Mucosa of descending colon (tissue), 3 donors: ENCODE data around the gene TMPRSS6. TPM values are rescaled to one million over a fixed set of nuclear protein-coding genes. Genes with fewer than 3 reads are reported as not detected.

Experiments used
- ATAC-seq: fragments of 200-7000 bp; cut with Tn5 transposase; one replicate; pipeline ENCODE4 v1.9.1; 2020; ENCODE audit warnings: mild to moderate bottlenecking, moderate library complexity
- DNase-seq, 3 donors: peaks; one replicate each; pipeline ENCODE4 v3.0.0-alpha.2; 2020
- H3K36me3 ChIP-seq: fragments of 200-600 bp; one replicate; pipeline ENCODE4 v1.8.0; 2021; ENCODE audit warnings: low read depth, mild to moderate bottlenecking
- H3K4me1 ChIP-seq: fragments of 200-600 bp; one replicate; pipeline ENCODE4 v1.8.0; 2021; ENCODE audit warnings: low read depth, mild to moderate bottlenecking
- H3K4me3 ChIP-seq: fragments of 200-600 bp; one replicate; pipeline ENCODE4 v1.8.0; 2021; ENCODE audit warnings: mild to moderate bottlenecking
- H3K9me3 ChIP-seq: fragments of 200-600 bp; one replicate; pipeline ENCODE4 v1.8.0; 2021; ENCODE audit warnings: mild to moderate bottlenecking
- CTCF ChIP-seq: fragments of 200-600 bp; IDR thresholded peaks from one replicate; pipeline ENCODE4 v1.8.0; 2022; ENCODE audit warnings: antibody characterized with exemption, mild to moderate bottlenecking
- intact Hi-C, 2 donors: fragments of 100-400 bp; cut with DNase I in 1 of 2; cut with micrococcal nuclease in 1 of 2; formaldehyde crosslinking; loops; one replicate each; pipeline versions ENCODE4 v1.11.0 to v1.11.1; 2022; cut with DNase I, micrococcal nuclease
- total RNA-seq, 3 donors: library from RNA; stranded (reverse); fragmentation: NEBNext Ultra II Directional in 2 of 3; extraction: Animal tissue kit (Norgen Biotek cat#: 25700) in 2 of 3; gene quantifications; one replicate each; pipeline versions ENCODE4 v1.2.1 to v1.2.4, GENCODE V29; 2021 to 2023
- donor health status: DM: no; HTN: no; CAD: no; lungs with moderate emphysema.
- donor health status: DM: no; HTN: no; CAD: no.
- donor health status: DM: no; HTN: yes; CAD: no.

Gene TMPRSS6
- total RNA-seq, 3 donors from 2014 or later = 0.29 to 0.46 TPM; not detected in 1

DNA sequence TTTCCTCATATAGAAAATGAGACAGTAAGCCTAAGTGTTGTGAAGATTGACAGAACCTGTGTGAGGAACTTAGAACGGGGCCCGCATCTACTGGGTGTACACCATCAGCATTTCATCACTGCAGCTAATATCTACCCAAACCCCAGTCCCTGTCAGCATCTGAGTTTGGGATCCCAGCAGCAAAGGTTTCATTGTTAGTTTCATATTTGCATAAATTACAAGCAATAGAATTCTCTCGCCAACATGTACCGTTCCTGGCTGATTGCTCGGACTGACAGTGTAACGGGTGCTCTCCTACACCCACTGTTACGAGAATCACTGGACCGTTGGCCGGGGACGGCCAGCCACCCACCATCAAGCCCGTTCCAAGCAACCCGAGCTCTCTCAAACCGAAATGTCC is 10.4 kb upstream of the TMPRSS6 start:
- intact Hi-C loops = no loop called here
- Histone ChIP-seq H3K4me1 (no peaks in the 10 kb centered on the region), H3K9me3 (no peaks in the 10 kb centered on the region), H3K36me3 (no peaks in the 10 kb centered on the region), H3K4me3 (no peak overlapping the region)
- TF ChIP-seq CTCF = no peak
- DNase-seq = no peak
- no peak for ATAC-seq

- Histone ChIP-seq H3K4me1 (no peaks in the 10 kb centered on the region), H3K9me3 (no peaks in the 10 kb centered on the region), H3K36me3 (no peaks in the 10 kb centered on the region), H3K4me3 (no peak overlapping the region)
- intact Hi-C loops = no loop called here
- no peak for TF ChIP-seq CTCF
- DNase-seq (no peak), ATAC-seq (no peak)
Measured at GRCh38 chr22:37118083-37118482, 8.6 kb upstream of the TMPRSS6 start.

DNA sequence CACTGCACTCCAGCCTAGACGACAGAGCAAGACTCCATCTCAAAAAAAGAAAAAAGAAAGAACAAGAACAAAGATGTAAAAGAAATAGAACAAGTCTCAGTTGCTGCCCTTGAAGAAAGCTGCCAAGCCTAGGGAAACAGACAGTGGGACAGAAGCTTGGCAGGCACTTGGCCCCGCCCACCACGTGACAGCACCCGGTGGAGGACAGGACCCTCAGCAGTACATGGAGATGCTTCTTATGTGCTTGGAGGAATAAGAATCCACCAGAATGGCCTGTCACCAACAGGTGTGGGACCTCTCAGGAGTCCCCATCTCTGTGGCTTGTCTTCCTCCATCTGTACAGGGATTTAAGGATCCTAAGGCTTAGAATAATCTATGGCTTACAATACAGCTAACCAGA is 7.6 kb upstream of the TMPRSS6 start:
- ATAC-seq (no peak), DNase-seq (no peak)
- no peak for TF ChIP-seq CTCF
- Histone ChIP-seq H3K9me3 (no peaks in the 10 kb centered on the region), H3K4me1 (no peaks in the 10 kb centered on the region), H3K4me3 (no peak overlapping the region), H3K36me3 (no peaks in the 10 kb centered on the region)
- intact Hi-C loops = no loop called here

GRCh38 chr22:37115032-37115431 is 5.5 kb upstream of the TMPRSS6 start:
- no peaks in the 10 kb centered on the region for H3K4me1 ChIP-seq
- H3K36me3 ChIP-seq = no peaks in the 10 kb centered on the region
- no peak for ATAC-seq
- H3K4me3 ChIP-seq = no peak overlapping the region
- H3K9me3 ChIP-seq = no peaks in the 10 kb centered on the region
- TF ChIP-seq CTCF = no peak
- intact Hi-C loops = no loop called here
- DNase-seq = no peak

DNA sequence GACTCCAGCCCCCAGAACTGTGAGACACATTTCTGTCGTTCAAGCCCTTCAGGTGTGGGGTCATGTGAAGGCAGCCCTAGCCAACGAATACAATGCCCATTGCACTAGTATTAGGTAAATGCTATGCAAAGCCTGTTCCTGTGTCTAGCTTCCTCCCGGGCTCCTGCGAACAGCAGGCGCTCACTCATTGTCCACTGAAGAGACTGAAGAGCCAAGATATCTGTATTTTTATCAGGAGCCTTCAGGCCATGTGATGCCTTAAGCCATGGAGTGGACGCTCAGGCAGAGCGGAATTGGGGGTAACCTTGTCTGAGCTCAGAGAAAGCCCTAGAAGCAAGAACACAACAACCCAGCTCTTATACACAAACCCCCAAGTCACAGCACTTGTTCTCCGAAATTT is 4.2 kb upstream of the TMPRSS6 start:
- intact Hi-C loops = no loop called here
- no peaks in the 10 kb centered on the region for H3K9me3 ChIP-seq
- no peak overlapping the region for H3K4me3 ChIP-seq
- DNase-seq (no peak), ATAC-seq (no peak)
- H3K36me3 ChIP-seq = no peaks in the 10 kb centered on the region
- no peak for TF ChIP-seq CTCF
- H3K4me1 ChIP-seq = no peaks in the 10 kb centered on the region

DNA sequence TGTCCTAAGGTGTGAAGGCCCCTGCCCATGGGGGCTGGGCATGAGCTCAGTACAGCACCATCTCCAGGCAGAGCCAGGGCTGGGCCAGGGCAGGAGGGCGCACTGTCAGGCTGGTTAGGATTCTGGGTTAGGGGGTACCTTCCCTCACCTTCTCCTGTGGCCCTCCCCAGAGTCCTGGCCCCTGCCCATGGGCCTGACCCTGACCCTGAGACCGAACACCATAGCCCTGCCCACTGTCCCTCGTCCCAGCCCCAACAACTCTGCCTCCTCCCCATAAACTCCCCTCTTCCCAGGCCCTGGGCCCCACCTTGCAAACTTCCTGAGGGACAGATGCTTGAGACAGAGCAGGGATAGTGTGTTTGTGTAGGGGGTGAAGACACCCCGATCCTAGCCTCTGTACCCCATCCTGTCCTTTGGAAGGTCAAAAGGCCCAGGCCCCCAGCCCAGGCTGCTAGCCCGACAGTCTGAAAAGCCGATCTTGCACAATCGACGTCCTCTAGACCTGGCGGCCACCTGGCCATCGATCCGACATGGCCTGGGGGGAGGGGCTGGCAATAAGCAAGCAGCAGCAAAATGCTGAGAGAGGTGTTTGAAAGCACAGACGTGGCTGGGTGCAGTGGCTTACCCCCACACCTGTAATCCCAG is 2.7 kb upstream of the TMPRSS6 start:
- no peaks in the 10 kb centered on the region for H3K9me3 ChIP-seq
- H3K4me1 ChIP-seq = no peaks in the 10 kb centered on the region
- no peak for ATAC-seq
- TF ChIP-seq CTCF = no peak
- H3K36me3 ChIP-seq = no peaks in the 10 kb centered on the region
- H3K4me3 ChIP-seq = no peak overlapping the region
- no peak for DNase-seq
- intact Hi-C loops = no loop called here
